ENCODE results near the gene DOCK9. TPM values are rescaled to one million over a fixed set of nuclear protein-coding genes. Genes with fewer than 3 reads are reported as not detected.

The DOCK9 gene
- total RNA-seq, 1 donor from 2014 or later: 21.0 TPM

- DNase-seq (ENCODE audit: low spot score in 2 of 2, unreplicated experiment in 2 of 2): no peak
- peaks cover 41% of the 10 kb centered on the region for H3K4me1 Mint-ChIP-seq
- H3K27ac Mint-ChIP-seq: no peak overlapping the region
- H3K9me3 Mint-ChIP-seq: no peaks in the 10 kb centered on the region
- peaks cover 10% of the 10 kb centered on the region for H3K36me3 Mint-ChIP-seq
- no peak overlapping the region for H3K4me3 Mint-ChIP-seq
- no peaks in the 10 kb centered on the region for H3K27me3 Mint-ChIP-seq (ENCODE audit: low read depth)
- TF ChIP-seq CTCF (IDR thresholded peaks at IDR 0.05; ENCODE audit: unreplicated experiment): no peak
Measured at GRCh38 chr13:98888890-98889279, 89.0 kb downstream of the DOCK9 start.

GRCh38 chr13:98888222-98888889, 89.5 kb downstream of the DOCK9 start:
- Mint-ChIP-seq H3K36me3 (peaks cover 10% of the 10 kb centered on the region), H3K4me1 (peaks cover 41% of the 10 kb centered on the region), H3K27me3 (ENCODE audit: low read depth) (no peaks in the 10 kb centered on the region), H3K27ac (peak overlapping the region; percentile 9), H3K9me3 (no peaks in the 10 kb centered on the region), H3K4me3 (no peak overlapping the region)
- DNase-seq (ENCODE audit: low spot score in 2 of 2, unreplicated experiment in 2 of 2): no peak
- TF ChIP-seq CTCF (IDR thresholded peaks at IDR 0.05; ENCODE audit: unreplicated experiment): no peak

GRCh38 chr13:98886587-98887230, 91.2 kb downstream of the DOCK9 start:
- Mint-ChIP-seq H3K9me3 (no peaks in the 10 kb centered on the region), H3K4me3 (no peak overlapping the region), H3K27me3 (ENCODE audit: low read depth) (no peaks in the 10 kb centered on the region), H3K27ac (no peak overlapping the region), H3K36me3 (peaks cover 11% of the 10 kb centered on the region), H3K4me1 (peaks cover 29% of the 10 kb centered on the region)
- DNase-seq (ENCODE audit: low spot score in 2 of 2, unreplicated experiment in 2 of 2): no peak
- no peak for TF ChIP-seq CTCF (IDR thresholded peaks at IDR 0.05; ENCODE audit: unreplicated experiment)

- H3K9me3 Mint-ChIP-seq: no peaks in the 10 kb centered on the region
- H3K27me3 Mint-ChIP-seq (ENCODE audit: low read depth): no peaks in the 10 kb centered on the region
- TF ChIP-seq CTCF (IDR thresholded peaks at IDR 0.05; ENCODE audit: unreplicated experiment): no peak
- H3K4me3 Mint-ChIP-seq: no peak overlapping the region
- no peak for DNase-seq (ENCODE audit: low spot score in 2 of 2, unreplicated experiment in 2 of 2)
- peaks cover 20% of the 10 kb centered on the region for H3K4me1 Mint-ChIP-seq
- H3K27ac Mint-ChIP-seq: no peak overlapping the region
- H3K36me3 Mint-ChIP-seq: peaks cover 18% of the 10 kb centered on the region
Measured at GRCh38 chr13:98885600-98885999, 92.3 kb downstream of the DOCK9 start.

- Mint-ChIP-seq H3K36me3 (peaks cover 23% of the 10 kb centered on the region), H3K27ac (no peak overlapping the region), H3K9me3 (no peaks in the 10 kb centered on the region), H3K27me3 (ENCODE audit: low read depth) (no peaks in the 10 kb centered on the region), H3K4me3 (no peak overlapping the region), H3K4me1 (peaks cover 13% of the 10 kb centered on the region)
- no peak for DNase-seq (ENCODE audit: low spot score in 2 of 2, unreplicated experiment in 2 of 2)
- no peak for TF ChIP-seq CTCF (IDR thresholded peaks at IDR 0.05; ENCODE audit: unreplicated experiment)
Measured at GRCh38 chr13:98883998-98884397, 93.9 kb downstream of the DOCK9 start.

Measured in mesothelial cell of epicardium (in vitro differentiated cells).